Measurements from ENCODE around the gene CYP2E1. TPM values are rescaled to one million over a fixed set of nuclear protein-coding genes. Genes with fewer than 3 reads are reported as not detected.

The CYP2E1 gene
- total and polyA plus RNA-seq, 2 of the 13 experiments (the other 11 are each of a cell fraction or from before 2014, with no cell fraction given): 0.27 to 0.63 TPM

DNA sequence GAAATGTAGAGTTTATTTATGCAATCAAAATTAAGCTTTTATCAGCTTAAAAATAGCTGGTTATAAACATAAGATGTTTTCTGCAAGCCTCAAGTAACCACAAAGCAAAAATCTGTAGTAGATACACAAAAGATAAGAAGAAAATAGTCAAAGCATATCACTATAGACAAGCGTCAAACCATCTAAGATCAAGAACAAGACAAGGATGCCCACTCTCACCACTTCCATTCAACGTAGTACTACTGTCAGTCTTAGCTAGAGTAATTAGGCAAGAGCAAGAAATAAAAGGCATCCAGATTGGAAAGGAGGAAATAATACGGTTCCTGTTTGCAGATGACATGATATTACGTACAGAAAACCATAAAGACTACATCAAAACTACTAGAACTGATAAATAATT is 17.5 kb upstream of the CYP2E1 start (continued):
- TF ChIP-seq, protein P1, sequence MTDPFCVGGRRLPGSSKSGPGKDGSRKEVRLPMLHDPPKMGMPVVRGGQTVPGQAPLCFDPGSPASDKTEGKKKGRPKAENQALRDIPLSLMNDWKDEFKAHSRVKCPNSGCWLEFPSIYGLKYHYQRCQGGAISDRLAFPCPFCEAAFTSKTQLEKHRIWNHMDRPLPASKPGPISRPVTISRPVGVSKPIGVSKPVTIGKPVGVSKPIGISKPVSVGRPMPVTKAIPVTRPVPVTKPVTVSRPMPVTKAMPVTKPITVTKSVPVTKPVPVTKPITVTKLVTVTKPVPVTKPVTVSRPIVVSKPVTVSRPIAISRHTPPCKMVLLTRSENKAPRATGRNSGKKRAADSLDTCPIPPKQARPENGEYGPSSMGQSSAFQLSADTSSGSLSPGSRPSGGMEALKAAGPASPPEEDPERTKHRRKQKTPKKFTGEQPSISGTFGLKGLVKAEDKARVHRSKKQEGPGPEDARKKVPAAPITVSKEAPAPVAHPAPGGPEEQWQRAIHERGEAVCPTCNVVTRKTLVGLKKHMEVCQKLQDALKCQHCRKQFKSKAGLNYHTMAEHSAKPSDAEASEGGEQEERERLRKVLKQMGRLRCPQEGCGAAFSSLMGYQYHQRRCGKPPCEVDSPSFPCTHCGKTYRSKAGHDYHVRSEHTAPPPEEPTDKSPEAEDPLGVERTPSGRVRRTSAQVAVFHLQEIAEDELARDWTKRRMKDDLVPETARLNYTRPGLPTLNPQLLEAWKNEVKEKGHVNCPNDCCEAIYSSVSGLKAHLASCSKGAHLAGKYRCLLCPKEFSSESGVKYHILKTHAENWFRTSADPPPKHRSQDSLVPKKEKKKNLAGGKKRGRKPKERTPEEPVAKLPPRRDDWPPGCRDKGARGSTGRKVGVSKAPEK (CRISPR knock-in tag; IDR thresholded peaks at IDR 0.05; ENCODE audit: borderline replicate concordance): no peak
- no peak for TF ChIP-seq PHF5A (CRISPR knock-in tag; IDR thresholded peaks at IDR 0.05; ENCODE audit: low read depth, unreplicated experiment)

DNA sequence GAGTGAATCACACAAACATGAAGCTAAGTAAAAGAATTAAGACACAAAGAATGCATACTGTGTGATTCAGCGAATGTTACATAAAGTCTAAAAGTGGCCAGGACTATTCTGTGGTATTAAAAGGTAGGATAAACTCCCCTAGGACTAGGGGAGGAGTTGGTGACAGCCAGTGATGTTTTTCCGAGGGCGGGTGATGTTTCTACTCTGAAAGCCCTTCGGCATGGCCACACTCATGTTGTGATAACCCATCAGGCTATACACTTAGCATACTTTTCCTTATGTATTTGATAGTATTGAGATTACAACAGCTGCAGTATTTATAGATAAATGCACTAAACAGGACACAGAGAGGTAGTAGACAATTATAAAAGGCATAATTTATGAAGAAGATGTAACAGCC is 15.8 kb upstream of the CYP2E1 start:
- 4% methylated on average over 4 of the region's 4 CpGs for WGBS (ENCODE audit: low lambda C conversion rate)
- H3K9ac ChIP-seq (ENCODE audit: insufficient read depth, low read depth, low read length): no peak overlapping the region
- POLR2A ChIA-PET: no interaction called here
- no peaks in the 10 kb centered on the region for H3K9me3 ChIP-seq (ENCODE audit: low read length)
- H3K4me2 ChIP-seq (ENCODE audit: low read depth, low read length): no peak overlapping the region
- no peaks in the 10 kb centered on the region for H3K36me3 ChIP-seq (replicated peaks in 1 of 2; ENCODE audit: control insufficient read depth in 1 of 2, insufficient read depth in 2 of 2, low read length in 2 of 2)
- no peak for TF ChIP-seq ZNF546 (CRISPR knock-in tag; conservative IDR thresholded peaks at IDR 0.05)
- no peak for TF ChIP-seq ZNF567 (CRISPR knock-in tag; IDR thresholded peaks at IDR 0.05; ENCODE audit: borderline replicate concordance)
- TF ChIP-seq, protein P2, sequence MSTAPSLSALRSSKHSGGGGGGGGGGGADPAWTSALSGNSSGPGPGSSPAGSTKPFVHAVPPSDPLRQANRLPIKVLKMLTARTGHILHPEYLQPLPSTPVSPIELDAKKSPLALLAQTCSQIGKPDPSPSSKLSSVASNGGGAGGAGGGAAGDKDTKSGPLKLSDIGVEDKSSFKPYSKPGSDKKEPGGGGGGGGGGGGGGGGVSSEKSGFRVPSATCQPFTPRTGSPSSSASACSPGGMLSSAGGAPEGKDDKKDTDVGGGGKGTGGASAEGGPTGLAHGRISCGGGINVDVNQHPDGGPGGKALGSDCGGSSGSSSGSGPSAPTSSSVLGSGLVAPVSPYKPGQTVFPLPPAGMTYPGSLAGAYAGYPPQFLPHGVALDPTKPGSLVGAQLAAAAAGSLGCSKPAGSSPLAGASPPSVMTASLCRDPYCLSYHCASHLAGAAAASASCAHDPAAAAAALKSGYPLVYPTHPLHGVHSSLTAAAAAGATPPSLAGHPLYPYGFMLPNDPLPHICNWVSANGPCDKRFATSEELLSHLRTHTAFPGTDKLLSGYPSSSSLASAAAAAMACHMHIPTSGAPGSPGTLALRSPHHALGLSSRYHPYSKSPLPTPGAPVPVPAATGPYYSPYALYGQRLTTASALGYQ (CRISPR knock-in tag; IDR thresholded peaks at IDR 0.05): no peak
- TF ChIP-seq, protein P3, sequence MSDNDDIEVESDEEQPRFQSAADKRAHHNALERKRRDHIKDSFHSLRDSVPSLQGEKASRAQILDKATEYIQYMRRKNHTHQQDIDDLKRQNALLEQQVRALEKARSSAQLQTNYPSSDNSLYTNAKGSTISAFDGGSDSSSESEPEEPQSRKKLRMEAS (IDR thresholded peaks at IDR 0.05): no peak
- TF ChIP-seq POLR2G (IDR thresholded peaks at IDR 0.05; ENCODE audit: low read depth, low read length): no peak
- no peak for TF ChIP-seq SSRP1 (CRISPR knock-in tag; IDR thresholded peaks at IDR 0.05)
- no peak for TF ChIP-seq JARID2 (CRISPR knock-in tag; IDR thresholded peaks at IDR 0.05; ENCODE audit: insufficient replicate concordance)
- no peak for TF ChIP-seq ZNF572 (CRISPR knock-in tag; IDR thresholded peaks at IDR 0.05)
- no peak for TF ChIP-seq RBM39 (IDR thresholded peaks at IDR 0.05; ENCODE audit: low read depth, low read length, poor library complexity, severe bottlenecking)
- H3K4me3 ChIP-seq (replicated peaks in 1 of 3; ENCODE audit: insufficient read depth in 1 of 3, low read depth in 2 of 3, low read length in 3 of 3): no peak overlapping the region
- no peaks in the 10 kb centered on the region for H4K20me1 ChIP-seq (ENCODE audit: insufficient read depth, low read length)
- H2AFZ ChIP-seq (ENCODE audit: low read length): no peak overlapping the region
- no peak for FAIRE-seq
- peaks cover 0 to 26% of the 10 kb centered on the region in 2 experiments; a peak in 3 of 5 replicates for H3K27me3 ChIP-seq (ENCODE audit: control insufficient read depth in 1 of 2, insufficient read depth in 2 of 2, low read length in 2 of 2)
- no peak for DNase-seq (ENCODE audit: low spot score)
- H3K4me1 ChIP-seq (ENCODE audit: insufficient read depth, low read length): peaks cover 13% of the 10 kb centered on the region
- no peaks in the 10 kb centered on the region for H3K79me2 ChIP-seq (ENCODE audit: insufficient read depth, low read length)
- intact Hi-C loops (cut with micrococcal nuclease; ENCODE audit: unreplicated experiment): no loop called here
- in situ Hi-C loops (cut with HindIII; ENCODE audit: extremely low pct_ligation_motif_present, low pct_unique_long_range_greater_than_20kb): no loop called here
- ATAC-seq: no peak
- CTCF ChIA-PET (ENCODE audit: low intra/inter-chr PET ratio, low total read pairs): no interaction called here
- BruUV-seq (replicated peaks): no TSS peak
- H3K27ac ChIP-seq (ENCODE audit: extremely low read length, insufficient read depth, low read length): no peak overlapping the region
